Stimulated activated CD8-positive, alpha-beta memory T cell treated with anti-CD3 and anti-CD28 coated beads, Interleukin-12 subunit alpha, Interleukin-12 subunit beta, amount 100 ng/mL, for 4 hours (primary cell): ENCODE measurements around the gene PUDP.
"Not testable (repeated sequence)": the region's sequence is repeated elsewhere in the genome, so short reads cannot be mapped to it uniquely, and the experiment has no call there.

ENCODE experiments used
- DNase-seq: peaks from one replicate; pipeline ENCODE4 v3.0.0-alpha.2; 2020; ENCODE audit warnings: low read depth

Gene PUDP

DNA sequence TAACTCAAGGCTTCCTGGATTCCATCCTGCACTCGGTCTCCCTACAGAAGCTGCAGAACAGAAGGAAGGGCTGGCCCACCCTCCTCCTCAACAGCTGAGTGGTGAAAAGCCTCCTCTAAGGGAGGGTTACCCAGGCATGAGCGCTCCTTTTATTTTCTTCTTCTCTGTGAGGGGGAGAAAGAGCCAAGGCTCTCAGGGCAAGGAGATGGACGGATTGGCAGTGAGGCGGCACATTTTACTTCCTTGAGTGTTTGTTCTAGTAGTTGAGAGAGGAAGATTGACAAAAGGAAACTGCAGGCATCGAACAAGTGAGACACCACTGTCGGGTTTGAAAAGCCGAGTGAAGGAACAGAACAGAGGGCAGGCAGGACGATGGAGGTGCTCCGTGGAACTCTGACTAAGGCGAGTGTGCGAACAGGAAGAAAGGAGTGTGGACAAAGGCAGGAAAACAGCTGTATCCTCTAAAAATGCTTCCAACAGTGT, 38.9 kb downstream of the PUDP start:
- DNase-seq: no peak

DNA sequence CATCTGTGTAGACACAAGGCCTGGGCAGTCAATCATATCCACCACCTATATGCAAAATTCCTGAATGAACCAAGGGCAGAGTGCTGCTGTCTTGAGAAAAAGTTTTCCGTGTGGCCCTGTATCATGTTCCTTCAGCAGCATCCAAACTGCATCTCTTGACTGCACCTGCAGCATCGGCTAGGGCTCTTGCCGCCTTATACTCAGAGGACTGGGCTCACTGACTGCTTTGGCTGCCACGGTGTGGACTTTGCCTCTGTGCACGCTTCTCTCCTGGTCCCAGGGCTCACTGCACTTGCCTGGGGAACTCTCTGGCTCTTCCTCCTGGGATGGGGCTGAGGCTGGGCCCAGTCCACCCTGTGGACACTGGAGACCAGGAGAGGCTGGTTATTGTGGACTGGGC, 39.9 kb downstream of the PUDP start:
- no peak for DNase-seq

DNA sequence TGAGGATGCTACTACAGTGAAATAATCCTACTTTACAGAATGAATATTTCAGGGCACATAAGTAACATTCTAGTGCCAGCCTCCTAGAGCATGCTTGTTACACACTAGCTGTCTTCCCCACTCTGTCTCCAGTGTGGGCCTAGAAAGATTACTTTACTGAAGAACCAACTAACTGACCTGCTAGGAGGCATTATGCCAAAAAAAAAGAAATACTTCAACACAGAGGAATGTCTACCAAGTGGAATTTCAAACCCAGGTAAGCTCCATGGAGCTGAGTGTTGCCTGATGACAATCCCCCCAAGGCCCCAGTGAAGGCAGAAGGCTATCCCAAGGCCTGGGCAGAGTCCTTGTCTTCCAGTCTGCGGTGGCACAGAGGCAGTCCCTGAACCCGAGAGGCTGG, 41.3 kb downstream of the PUDP start:
- no peak for DNase-seq

GRCh38 chrX:7102119-7102518, 45.8 kb downstream of the PUDP start:
- no peak for DNase-seq

GRCh38 chrX:7100022-7100421, 47.9 kb downstream of the PUDP start:
- no peak for DNase-seq

DNA sequence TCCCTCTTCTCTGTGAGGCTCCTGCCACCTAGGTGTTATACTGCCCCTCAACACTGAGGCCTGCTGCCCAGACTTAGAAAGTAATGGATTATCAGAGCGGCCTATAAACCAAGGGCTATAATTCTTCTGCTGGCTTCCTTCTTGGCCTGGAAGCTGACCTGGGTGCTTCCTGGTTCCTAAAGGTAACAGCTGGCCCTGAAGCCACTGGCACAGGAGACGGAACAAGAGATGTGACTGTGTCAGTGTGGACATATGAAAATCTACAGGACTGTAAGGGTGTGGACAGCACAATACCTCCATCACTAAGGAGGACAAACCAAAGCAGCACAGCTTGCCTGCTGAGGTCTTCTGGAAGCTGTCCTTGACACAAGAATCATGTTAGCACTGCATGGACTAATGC, 52.3 kb downstream of the PUDP start:
- not testable (repeated sequence) for DNase-seq

- no peak for DNase-seq
These were observed 54.6 kb downstream of the PUDP start for GRCh38 chrX:7093305-7093704.

- no peak for DNase-seq
These were observed 55.4 kb downstream of the PUDP start for GRCh38 chrX:7092543-7092942.

- DNase-seq: no peak
These were observed 56.0 kb downstream of the PUDP start for GRCh38 chrX:7091923-7092322.

GRCh38 chrX:7090641-7091040, 57.3 kb downstream of the PUDP start:
- no peak for DNase-seq

- peak; percentile 35 for DNase-seq
These were observed 58.9 kb downstream of the PUDP start for GRCh38 chrX:7088968-7089615.

- DNase-seq: no peak
These were observed 61.6 kb downstream of the PUDP start for GRCh38 chrX:7086384-7086783.

GRCh38 chrX:7085879-7086278, 62.1 kb downstream of the PUDP start:
- no peak for DNase-seq

DNA sequence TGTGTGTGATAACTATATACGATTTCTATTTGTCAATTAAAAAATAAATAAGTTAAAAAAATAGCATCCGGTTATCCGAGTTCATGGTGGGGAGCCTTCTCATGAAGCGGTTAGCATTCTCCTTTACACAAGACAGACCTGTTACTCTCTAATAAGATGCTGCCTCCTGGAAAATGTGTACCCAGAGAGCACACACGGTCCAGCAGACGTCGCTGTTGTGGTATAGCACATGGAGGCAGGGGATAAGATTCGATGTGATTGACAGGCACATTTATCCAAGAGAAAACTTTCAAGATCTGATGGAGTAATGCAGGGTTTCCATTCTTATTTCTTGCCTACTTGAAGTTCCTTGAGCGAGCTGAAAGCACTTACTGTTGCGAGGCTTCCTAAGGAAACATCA, 63.1 kb downstream of the PUDP start:
- DNase-seq: no peak

DNA sequence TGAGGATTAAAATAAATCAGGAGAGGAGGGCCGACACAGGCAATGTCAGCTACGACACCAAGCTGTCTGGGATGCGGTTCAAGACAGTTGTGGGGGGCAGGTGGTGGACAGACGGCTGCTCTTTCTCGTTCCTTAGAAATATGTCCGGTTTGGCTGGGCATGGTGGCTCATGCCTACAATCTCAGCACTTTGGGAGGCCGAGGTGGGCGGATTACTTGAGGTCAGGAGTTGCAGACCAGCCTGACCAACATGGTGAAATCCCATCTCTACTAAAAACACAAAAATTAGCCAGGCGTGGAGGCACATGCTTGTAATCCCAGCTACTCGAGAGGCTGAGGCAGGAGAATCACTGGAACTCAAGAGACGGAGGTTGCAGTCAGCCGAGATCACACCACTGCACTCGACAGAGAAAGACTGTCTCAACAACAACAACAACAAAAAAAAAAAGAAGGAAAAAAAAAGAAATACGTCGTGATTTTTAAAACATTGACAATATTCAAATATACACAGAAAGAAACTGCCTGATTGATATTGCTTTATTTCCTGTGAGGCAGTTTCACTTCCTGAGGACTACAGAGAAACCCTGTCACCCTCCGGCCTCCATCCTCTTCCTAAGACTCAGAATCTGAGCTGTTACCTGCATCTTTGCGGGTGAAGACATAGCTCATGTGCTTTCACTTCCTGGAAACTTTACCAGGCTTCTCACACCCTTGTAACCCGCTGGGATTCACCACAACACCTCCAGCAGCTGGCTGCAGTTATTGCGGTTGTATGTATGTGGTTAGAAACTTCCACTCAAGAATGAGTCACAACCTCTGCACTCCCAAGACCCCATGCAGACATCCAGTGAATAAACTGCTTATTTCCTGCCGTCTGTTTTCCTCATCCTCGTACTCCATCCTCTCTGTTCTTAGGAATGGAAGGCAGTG, 64.2 kb downstream of the PUDP start:
- DNase-seq: peak; percentile 49

- DNase-seq: no peak
These were observed 64.9 kb downstream of the PUDP start for GRCh38 chrX:7083021-7083420.

DNA sequence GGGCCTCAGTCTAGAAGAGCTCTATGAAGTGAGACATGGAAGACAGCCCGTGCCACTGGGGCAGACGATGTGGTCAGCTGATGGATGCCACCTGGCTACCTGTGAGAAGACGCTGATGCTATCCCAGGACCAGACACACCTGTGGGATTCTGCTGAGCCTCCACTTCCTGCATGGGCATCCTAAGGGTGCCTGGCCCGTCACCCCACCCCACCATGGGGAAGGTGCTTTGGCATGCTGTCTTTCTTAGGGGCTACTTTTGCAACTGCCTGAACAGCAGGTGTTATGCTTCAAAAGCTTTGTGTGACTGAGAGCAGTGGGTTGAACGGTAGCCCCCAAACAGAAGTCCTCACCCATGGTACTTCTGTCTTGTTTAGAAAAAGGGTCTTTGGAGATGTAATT, 65.4 kb downstream of the PUDP start:
- DNase-seq: no peak

DNA sequence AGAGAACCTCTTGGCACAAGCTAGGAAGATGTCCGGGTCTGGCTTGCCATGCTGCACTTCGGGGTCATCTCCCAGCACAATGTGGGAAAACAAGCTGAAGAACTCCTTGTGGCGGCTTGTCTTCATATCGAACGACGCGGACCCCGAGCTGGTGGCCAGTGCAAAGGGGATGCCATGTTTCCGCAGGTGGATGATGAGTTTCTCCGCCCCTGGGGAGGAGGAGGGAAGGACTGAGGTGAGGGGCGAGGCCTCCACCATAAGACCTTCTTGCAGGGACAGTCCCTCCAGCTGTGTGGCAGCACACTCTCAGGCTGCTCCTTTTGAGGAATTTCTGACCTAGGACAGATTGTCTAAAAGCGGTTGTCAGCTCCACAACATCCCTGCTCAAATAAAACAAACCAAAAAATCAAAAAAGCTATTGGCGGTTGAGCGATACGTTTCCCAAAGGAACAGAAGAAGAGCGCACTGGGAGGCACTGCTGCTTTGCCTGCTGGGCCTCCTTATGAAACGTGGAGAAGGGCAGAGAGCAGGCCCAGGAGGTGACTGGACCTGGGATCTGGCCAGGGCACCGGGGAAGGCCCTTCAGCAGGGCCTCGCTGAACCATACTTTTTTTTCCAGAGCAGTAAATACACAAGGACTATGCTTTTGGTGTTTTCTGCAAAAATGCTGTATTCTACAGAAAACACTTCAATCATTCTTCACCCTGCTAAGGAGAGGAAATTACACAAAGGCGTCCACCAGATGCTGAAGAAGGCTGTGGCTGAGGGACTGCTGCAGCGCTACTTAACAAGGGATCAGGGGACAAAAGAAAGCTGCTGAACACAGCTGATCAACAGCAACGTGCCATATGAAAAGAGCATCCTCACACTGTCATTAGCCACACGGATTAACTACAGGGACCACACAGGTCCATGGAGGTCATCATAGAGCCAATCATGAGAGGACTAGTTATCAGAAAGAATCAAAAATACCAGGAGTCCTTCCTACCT, 70.4 kb downstream of the PUDP start:
- DNase-seq: no peak

DNA sequence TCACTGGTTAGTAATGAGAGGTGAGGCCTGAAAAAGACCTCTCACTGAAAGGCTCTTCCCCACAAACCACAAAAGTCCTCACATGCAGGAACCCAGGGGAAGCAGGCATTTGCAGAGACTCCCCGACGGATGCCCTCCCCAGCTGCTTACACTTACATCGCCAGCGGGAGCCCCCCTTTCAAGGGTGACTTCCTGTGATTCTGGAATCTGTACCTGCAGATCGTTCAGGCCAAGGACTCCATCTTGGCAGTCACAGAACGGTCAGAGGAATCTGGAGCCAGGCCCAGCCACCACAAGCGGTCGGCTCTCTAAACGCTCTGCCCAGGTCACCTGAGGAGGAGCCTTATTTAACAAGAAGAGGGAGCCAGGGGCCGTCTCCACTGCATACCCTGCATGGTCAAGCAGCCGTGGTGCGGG, 71.7 kb downstream of the PUDP start:
- no peak for DNase-seq

DNA sequence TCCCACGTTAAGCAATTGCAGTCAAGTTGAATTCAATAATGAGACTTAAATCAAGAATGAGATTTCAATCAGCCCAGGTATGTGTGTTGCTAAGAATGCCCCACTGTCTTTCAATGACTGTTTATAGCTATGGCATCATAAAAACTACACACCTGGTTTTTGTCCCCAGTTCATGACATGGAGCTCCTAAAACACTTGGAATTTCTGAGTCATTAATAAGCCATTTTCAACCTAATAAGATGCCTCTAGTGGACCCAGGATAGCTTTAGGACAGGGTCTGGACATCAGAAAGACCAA, 73.1 kb downstream of the PUDP start:
- no peak for DNase-seq

- DNase-seq: no peak
These were observed 73.6 kb downstream of the PUDP start for GRCh38 chrX:7074148-7074907.

GRCh38 chrX:7073336-7073735, 74.6 kb downstream of the PUDP start:
- no peak for DNase-seq
